Activated CD8-positive, alpha-beta memory T cell treated with anti-CD3 and anti-CD28 coated beads, Interleukin-2, amount 50 U/mL, for 1 hour (primary cell): Measurements from ENCODE around the gene EPN1.
"Not testable (repeated sequence)": the region's sequence is repeated elsewhere in the genome, so short reads cannot be mapped to it uniquely, and the experiment has no call there.

ENCODE experiments used
- DNase-seq: peaks from one replicate; pipeline ENCODE4 v3.0.0-alpha.2; 2020; ENCODE audit errors: extremely low read depth

The EPN1 gene

DNA sequence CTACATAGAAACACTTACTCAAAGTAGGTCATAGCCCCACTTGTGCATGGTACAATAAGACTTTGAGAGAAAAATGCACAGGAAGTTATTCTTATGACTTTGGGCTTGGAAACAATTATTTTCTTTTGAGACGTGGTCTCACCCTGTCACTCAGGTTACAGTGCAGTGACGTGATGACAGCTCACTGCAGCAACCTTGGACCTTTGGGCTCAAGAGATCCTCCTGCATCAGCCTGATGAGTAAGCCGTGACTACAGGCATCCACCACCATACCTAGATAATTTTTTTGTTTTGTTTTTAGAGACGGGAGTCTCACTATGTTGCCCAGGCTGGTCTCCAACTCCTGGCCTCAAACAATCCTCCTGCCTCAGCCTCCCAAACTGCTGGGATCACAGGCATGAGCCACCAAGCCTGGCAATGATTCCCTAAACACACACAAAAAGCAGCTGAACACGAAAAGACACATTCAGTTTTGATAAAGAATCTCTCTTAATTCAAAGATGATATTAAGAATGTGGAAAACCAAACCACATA lies 45.3 kb downstream of the EPN1 start:
- no peak for DNase-seq

DNA sequence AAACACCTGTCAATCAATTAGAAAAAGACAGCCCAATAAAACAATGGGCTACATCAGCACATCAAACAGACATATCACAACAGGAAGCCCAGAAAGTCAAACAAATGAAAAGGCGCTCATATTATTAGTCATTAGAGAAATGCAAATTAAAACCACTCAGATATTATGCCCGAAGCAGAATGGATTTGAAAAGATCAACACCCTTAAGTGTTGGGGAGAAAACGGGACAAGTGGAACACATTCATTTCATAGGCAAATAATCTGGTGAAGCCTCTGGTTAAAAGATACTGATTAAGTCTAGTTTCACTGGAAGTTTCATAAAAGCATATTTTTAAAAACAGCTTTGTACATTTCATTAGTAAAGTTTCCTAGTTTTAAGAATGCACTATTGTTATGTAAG lies 45.8 kb downstream of the EPN1 start:
- no peak for DNase-seq

DNA sequence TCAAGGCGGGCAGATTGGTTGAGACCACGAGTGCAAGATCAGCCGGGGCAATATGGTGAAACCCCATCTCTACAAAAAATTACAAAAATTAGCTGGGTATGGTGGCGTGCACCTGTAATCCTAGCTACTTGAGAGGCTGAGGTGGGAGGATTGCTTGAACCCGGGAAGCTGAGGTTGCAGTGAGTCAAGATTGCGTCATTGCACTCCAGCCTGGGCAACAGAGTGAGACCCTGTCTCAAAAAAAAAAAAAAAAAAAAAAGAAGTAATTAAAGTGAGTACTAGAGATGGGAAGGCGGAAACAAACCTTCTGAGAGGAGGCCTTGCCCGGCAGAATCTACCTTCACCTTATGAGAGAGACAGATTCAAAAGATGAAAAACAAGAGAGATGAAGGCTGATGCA lies 48.5 kb downstream of the EPN1 start:
- no peak for DNase-seq

- not testable (repeated sequence) for DNase-seq
Measured at GRCh38 chr19:55730378-55730777, 55.4 kb downstream of the EPN1 start.

- no peak for DNase-seq
Measured at GRCh38 chr19:55738302-55738701, 63.3 kb downstream of the EPN1 start, which contains the start of gene NLRP9. Gene NLRP9 (minus strand): TSS chr19:55738402. CDS start chr19:55738374, 28 bp downstream.

DNA sequence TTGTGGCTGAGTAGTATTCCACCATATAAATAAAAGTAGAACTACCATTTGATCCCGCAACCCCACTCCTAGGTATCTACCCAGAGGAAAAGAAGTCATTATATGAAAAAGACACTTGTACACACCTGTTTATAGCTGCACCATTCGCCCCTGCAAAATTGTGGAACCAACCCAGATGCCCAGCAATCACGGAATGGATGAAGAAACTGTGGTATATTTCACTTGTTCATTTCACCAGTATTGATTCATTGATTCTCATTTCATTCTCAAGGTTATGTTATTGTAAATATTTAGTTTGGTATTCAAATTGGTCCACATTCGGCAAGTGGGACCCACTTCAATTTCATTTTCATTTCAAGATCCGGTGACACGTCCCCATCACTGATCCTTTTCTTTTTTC lies 75.7 kb downstream of the EPN1 start:
- DNase-seq: no peak

DNA sequence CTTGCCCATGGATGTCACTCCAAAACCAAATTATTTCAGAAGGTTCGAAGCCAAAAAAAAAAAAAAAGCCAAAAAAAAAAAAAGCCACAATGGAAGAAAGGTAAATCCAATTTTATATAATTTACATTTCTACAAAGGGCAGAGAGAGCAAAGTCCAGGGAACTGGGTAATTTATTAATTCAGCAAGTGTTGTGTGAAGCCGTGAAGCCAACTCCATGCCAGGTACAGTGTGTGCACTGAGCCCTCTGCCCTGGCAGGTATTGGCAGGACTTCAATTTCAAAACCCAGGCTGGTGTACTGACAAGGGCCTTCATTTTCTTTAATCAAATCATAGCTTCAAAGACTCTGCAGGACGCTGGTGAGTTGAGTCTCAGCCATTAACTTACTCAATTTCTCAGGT lies 78.4 kb downstream of the EPN1 start:
- DNase-seq: no peak

DNA sequence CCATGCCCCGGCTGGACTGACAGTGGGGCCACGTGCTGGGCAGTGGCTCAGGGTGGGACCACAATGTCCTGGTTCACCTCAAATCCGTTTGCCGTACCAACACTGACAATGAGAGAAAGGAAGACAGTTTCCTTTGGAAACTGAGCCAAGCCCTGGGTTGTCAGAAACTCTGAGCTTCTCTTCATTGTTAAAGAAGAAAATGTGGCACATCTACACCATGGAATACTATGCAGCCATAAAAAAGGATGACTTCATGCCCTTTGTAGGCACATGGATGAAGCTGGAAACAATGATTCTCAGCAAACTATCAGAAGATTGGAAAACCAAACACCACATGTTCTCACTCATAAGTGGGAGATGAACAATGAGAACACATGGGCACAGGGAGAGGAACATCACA lies 81.8 kb downstream of the EPN1 start:
- DNase-seq: not testable (repeated sequence)

DNA sequence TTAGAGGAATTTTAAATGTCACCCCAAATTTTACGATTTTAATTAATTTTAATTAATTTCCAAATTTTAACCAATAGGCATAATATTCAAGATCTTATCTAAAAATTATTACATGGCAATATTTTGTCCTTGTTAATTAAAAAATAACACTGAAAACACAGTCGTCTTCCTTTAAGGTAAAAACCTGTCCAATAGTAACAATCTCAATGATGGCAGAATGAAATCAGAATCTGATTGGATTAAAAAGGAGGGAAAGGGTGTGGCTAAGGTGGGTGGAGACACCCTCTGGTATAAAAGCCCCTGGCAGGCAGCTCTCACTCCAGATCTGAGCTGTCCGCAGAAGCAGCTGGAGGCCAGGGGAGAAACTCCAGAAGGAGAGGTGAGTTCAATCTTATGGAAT lies 83.8 kb downstream of the EPN1 start, which contains the start of gene RFPL4A:
TSS of gene RFPL4A (plus strand) at position 301 of the 400 bp plus-strand sequence. CDS start 2,704 bp downstream, outside the sequence.
- DNase-seq: not testable (repeated sequence)
